ENCODE data around the gene EFL1. TPM values are rescaled to one million over a fixed set of nuclear protein-coding genes. Genes with fewer than 3 reads are reported as not detected.
A peak's percentile ranks its signal among the peaks of the same experiment; 100 is the strongest.

The EFL1 gene
- total RNA-seq, 1 experiment from 2014 or later: 20.4 TPM

DNA sequence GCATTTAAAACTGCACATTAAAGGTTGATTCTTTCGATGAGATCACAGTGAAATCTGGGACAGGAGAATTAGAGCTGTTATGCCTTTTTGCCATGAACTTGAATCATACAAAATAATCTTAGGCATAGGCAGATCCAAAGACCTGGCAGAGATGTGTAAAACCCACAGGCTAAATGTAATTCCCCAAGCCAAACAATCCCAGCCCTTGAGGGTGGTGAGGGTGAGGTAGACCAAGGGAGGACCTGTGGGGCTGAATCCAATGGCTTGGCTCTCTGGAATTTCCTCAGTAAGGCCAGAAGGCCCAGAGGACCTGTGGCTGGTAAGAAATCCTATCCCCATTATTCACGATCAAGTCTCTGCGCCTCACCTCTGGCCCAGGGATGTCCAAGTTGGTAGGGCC, 136.2 kb downstream of the EFL1 start:
- no peak for DNase-seq (ENCODE audit: low read depth)

DNA sequence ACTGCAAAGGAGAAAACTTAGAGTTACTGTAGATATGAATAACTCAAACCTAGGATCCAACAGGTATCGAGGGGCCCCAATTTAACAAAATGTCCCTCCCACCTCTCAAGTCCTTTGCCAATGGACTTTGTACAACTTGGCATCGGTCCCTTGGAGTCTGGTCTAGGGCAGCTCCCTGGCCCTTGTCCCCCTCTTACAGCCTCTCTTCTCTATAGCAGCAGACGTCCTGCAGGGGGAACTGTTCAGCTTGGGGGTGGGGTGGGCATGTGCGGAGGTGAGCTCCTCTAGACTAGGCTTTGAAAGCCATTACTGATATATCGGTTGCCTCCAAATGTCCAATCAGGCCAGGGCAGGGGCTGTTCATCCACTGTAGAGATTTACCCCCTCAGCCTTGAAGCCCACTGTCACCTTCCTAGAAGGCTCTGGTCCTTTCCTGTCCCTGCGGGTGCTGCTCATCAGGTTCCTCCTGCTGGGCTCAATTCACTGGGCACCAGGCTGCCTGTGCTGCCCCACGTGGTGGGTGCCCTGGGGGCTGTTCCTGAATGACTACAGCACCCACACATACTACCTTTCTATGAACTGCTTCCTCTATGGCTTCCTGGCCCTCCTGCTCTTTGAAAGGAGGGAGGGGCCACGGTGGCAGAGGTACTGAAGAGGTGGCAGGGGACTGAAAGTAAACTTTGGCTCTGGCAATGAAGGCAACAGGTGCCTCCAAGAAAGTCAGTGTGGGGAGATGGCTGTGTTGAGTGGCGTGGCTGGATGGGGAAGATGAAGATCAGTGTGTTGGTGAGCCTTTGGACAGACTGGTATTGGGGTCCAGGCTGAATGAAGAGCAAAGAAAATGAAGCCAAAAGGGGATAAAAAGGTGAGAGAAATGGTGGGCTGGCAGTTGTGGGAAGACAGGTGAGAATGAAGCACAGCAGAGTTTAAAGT, 137.9 kb downstream of the EFL1 start:
- no peak for DNase-seq (ENCODE audit: low read depth)

DNA sequence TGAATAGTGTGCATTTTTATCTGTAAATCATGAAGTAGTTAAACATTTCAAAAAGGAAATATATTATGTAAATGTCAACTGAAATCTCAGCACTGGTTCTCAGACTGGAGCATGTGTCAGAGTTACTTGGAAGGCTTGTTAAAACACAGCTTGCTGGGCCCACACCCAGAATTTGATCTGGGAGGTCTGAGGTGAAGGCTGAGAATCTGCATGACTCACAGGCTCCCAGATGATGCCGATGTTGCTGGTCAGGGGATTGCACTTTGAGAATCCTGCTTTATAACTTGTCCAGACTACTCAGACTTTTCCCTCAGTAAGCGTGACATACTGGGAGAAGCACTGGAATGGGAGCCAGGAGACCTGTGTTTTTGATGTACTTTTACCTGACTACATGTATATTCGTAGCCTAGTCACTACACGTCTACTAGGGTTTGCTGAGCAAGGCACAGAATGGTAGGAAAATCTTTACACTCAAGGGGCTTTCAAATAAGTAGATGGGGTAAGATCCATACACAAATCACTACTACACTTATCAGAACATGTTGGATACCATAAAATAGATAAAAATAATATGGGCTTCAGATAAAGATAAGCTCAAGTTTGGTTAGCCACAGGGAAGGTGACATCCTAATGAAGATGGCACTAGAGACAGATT, 139.7 kb downstream of the EFL1 start:
- DNase-seq (ENCODE audit: low read depth): peak; percentile 97

DNA sequence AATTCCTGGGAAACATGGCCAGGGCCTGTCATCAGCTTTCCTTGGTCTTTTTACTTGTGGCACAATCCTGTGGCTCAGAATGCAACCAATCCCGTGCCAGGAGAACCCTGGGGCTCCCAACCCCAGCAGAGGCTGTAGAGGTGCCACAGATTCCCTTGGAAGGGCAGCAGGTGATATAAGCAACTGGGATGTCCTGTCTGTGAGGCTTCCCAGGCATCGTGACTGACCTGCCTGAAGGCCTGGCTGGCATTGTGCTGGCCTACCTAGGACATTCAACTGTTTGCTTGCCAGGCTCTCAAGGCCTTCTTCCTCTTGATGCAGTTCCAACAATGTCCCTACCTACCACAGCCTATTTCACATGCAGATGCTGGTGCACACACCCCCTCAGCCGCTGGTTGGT, 144.5 kb downstream of the EFL1 start:
- no peak for DNase-seq (ENCODE audit: low read depth)

DNA sequence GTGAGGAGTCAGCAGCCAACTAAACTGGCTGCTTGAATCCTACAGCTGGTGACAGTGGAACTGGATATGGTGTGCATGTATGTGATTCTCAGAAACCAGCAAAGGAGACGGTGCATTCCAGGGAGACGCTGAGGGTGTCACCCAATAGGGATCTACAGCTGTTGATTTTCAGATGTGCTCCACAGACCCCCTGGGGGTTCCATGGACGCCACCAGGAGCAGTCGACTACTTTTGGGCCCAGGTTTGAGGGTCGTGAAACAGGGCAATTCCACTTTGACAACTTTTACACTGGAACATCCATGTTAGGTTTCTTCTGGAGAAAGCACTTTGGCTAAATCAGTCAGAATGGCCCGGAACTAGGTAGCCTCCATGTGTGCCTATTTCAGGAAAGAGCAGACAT, 145.2 kb downstream of the EFL1 start:
- DNase-seq (ENCODE audit: low read depth): no peak

DNA sequence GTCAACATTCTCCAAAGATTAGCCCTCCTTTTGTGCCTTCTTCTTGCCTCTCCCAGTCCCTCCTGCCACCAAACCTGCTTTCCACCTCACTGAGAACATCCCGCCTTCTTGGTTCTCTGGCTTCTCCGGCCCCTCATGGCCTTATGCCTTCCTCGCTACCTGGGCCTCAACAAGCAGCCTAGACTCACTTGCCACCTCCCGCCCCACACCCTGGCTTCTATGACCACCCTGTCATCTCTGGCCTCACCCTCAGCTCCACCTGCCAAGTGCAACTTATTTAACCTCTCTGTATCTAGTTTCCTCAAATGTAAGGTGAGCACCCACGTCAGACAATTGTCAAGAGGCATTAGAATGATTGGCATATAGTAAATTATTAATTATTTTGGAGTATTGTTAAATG, 147.9 kb downstream of the EFL1 start:
- DNase-seq (ENCODE audit: low read depth): no peak

DNA sequence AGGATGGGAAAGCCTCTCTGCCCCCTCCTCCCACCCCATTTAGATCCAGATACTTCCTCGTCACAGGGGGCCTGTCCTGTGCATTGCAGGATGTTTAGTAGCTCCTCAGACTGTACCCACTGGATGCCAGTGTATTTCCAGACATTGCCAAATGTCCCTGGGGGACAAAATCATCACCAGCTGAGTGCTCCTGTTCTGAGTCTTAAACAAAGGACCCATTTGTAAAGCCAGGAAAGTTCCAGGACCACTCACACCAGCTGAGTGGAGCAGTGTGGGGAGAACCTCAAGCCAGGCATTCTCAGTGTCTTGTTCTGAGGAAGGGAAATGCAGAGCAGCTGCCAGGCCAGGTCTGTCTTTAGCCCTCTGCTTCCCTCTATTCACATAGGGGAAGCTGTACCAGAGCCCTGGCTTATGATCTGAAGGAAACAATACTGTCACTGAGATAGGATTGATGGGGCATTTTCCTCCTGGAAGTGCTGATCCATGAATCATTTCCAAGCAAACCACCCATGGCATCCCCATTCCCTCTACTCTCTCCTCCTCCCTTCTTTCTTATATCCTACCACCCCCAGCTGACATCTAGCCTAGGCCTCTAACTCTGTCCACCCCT, 149.3 kb downstream of the EFL1 start:
- peak; percentile 26 for DNase-seq (ENCODE audit: low read depth)

DNA sequence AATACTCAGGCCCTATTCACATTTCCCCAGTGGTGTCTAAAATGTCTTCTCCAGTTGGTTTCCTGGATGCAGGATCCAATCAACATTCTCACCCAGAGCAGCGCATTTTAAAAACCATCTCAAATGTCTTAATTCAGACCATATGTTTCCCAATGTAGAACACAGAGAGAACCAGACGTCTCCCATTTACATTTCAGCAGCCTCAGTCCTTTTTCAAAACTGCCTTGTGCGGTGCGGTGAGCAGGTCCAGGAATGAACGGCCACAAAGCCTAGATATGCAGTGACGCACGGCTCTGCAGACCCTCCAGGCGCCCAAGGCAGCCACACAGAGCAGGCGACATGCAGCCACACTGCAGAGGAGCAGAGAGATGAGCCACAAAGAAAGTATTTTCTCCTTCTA, 150.6 kb downstream of the EFL1 start:
- DNase-seq (ENCODE audit: low read depth): no peak

DNA sequence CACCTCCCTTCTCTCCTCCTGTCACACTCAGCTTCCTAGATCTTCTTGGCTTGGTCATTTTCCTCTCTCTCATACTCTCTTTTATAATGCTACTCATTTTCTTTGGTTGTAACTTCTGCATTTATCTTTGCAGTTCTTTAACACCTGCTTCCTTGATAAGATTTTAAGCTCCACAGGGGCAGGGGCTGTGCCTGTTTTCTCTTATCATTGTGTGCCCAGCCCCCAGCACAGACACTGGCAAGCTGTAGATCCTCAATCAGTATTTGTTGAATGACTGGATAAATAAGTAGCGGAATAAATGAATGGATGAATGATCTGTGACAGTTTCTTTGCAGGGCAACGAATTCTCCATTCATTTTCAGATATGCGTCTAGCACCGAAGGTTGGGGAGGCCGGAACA, 152.4 kb downstream of the EFL1 start:
- no peak for DNase-seq (ENCODE audit: low read depth)

DNA sequence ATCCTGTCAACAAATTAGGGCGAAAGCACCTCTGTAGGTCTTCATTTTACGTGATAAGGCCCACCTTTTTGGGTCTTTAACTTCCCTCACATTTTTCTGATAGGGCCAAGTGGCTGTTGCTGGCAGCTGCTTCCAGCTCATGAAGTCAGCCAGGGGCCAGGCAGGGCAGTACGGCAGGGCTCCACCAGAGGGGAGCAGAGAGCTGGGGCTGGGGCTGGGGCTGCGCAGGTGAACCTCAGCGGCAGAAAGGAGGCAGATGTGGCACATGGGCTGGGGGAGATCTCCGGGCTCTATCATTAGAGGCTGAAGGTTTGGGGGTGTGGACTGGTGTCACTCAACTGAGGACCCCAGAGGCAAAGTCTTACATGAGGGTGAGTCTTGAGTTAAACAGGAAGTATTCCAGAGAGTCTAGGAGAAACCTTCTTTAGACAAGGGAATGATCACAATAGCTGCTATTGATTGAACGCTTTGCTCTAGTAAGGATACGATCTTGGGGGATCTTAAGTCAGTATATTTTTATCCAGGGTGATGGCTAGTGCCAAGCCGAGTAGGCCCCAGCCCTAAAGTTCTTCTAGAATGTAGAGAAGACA, 153.9 kb downstream of the EFL1 start:
- peak; percentile 69 for DNase-seq (ENCODE audit: low read depth)

DNA sequence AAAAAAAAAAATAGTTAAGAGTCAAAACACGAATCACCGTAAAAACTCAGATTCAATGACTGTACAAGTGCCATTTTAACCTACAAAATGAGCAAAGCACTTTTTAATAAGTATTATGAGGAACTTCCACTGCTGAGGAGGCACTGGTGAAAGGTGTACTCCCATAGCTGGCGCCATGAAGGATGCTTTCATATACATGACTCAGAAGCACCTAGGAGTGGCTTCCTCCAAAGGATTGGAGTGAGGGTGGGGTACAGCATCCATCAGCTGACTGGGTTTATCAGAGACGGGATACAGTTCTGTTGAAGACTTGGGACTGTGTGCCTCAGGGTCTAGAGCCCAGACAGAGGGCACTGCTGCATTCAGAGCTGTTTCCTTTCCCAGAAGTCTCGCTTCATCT, 155.9 kb downstream of the EFL1 start:
- DNase-seq (ENCODE audit: low read depth): peak; percentile 28

DNA sequence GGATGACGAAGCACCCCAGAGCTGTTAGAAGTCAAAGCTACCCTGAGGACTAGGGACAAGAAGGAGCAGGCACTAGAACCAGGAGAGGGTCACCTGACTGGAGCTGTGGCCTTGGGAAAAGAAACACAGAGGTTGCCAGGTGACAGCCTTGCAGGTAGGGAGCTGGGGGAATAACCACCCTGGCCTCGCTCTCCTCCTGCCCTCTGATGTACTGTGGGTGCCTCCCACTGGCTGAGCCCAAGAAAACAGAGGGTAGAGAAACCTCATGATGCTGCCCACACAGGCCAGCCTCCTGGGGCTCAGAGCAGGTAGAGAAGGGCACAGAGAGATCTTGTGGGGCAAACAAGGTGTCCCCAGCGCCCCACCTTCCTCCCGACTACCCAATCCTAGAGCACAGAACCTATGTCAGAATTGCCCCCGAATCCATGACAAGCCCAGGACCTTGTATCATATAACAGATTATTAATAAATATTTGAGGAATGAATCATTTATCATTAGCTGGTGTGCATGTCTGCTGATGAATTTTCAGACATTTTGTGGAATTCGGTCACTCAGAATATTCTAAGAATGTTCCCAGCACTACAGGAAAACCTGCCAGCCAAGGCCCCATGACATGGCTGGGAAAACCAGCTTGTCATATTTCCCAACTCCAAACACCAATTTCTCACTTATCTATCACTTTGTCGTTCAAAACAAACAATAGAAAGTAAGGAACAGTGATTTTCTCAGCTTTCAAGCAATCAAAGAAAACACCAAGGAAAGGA, 156.9 kb downstream of the EFL1 start:
- DNase-seq (ENCODE audit: low read depth): no peak

DNA sequence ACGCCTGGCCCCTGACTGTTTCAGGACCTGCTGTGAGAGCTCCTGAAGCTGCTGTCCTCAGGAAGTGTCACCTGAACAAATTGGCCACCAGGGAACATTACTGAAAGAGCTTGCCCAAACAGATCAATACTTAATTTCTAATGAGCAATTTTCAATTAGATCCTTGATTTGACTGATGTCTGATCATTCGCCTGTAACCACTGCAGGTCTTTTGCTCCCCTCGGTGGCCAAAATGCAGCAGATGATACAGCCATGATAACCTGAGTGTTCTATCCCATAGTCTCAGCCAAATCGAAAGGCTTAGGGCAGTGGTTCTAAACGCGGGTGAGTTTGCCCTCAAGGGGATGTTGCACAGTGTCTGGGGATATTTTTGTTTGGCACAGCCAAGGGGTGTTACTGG, 159.1 kb downstream of the EFL1 start:
- DNase-seq (ENCODE audit: low read depth): no peak

DNA sequence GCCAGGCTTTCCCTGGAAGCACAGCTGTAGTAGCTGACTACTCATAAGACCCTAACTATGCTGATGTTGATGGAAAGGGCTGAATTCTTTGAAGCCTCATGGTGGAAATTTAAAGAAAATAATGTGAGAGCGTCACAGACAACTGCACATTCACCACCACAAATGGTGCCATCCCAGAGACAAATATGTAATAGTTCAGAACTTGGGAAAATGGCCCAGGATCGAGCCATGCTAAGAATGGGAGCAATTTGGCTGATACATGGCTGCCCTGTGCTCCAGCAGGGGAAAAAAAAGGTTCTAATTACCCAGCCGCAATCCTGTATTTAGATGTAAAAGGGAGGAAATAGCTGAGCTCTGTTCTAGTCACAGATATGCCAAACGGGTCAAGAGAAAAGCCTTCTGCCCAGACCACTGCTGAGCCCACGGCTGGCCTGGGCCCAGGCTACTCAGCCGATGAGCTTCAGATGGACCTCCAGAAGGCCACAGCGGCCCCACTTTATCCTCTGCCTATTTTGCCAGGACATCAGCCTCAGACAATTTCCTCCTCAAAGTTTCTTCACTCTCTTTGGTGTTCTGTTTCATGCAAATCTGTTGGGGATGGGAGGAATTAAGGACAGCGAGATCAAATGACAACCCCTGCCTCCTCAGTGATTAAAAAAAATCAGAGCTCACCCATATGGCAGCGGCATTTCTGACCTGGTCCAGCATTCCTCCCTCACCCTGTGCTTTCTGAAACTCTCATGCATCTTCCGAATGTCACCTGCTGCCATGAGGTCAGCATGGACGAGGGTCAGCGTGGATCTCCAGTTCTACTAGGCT, 162.2 kb downstream of the EFL1 start:
- DNase-seq (ENCODE audit: low read depth): no peak

DNA sequence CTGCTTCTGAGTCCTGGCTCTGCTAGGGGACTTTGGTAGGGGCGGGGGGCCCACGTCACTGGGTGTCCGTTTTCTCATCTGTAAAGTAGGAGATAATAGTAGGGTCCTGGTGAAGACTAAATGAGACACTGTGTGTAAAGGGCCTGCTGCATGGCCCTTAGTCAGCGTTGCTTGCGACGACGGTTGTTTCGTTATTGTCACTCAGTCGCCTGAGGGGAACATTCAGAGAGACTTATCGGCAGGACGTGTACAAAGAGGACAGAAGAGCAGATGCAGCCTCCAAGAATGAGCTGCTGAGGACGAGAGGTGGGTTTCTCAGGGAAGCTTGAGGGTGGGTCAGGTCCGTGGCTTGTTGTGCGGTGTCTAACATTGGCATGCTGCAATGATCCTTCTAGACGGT, 163.9 kb downstream of the EFL1 start:
- DNase-seq (ENCODE audit: low read depth): no peak

DNA sequence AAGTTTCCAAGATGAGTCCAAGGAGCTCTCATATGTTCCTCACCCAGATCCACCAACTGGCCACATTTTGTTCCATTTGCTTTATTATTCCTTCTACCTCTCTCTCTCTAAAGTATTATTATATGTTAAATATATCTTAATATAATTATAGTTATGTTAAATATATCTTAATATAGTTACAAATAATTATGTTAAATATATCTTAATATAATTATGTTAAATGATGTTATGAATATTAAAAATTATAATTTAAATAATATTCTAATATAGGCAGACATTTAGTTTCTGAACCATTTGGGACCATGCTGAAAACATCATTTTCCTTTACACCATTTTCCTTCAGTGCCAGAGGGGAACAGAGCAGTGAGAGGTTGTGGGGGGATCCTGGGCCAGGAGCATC, 166.7 kb downstream of the EFL1 start:
- DNase-seq (ENCODE audit: low read depth): no peak

DNA sequence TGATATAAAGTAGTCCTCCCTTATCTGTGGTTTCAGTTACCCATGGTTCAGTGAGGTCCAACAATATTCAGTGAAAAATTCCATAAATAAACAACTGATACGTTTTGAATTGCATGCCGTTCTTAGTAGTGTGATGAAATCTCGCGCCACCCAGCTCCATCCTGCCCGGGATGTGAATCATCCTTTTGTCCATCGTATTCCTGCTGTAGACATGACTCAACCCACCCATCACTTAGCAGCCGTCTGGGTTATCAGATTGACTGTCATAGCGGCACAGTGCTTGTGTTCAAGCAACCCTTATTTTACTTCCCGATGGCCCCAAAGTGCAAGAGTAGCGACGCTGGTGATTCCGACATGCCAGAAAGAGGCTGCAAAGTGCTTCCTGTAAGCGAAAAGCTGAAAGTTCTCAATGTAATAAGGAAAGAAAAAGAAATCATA, 168.7 kb downstream of the EFL1 start:
- DNase-seq (ENCODE audit: low read depth): peak; percentile 93

DNA sequence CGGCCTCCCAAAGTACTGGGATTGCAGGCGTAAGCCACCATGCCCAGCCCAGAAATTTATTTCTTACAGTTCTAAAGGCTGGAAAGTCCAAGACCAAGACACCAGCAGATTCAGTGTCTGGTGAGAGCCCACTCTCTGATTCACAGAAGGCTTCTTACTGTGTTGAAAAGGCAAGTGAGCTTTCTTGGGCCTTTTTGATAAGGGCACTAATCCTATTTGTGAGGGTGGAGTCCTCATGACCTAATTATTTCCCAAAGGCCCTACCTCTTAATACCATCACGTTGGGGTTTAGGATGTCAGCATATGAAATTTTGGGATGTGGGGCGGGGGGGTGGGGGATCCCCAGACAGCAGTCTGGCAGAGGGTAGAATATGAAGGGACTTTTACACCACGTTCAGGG, 169.2 kb downstream of the EFL1 start:
- DNase-seq (ENCODE audit: low read depth): no peak

DNA sequence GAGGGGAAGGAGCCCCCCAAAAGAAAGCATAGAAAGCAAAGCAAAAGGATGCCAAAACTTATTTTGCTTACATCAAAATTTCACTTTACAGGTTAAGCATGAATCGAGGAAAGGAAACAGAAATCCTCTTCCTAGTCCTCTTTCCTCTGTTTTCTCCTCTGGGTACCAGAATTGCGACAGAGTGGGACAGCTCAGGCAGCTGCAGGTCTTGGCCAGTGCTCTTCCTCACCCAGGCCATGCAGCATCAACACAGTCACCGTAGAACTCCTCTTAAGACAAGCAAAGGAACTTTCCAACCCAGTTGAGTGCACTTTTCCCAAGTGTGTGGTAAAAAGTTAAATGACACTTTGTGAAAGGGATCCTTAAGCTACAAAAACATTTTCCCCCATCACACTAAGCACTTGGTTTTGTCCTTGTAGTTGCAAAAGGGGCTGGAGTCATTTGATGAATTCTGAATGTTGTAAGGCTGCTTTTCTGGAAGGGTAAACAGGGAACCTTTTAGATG, 170.8 kb downstream of the EFL1 start:
- DNase-seq (ENCODE audit: low read depth): no peak

Data from HT1080 (cell line).